ENCODE measurements around the gene ITPKB.
A peak's percentile ranks its signal among the peaks of the same experiment; 100 is the strongest.
"Not testable (repeated sequence)": the region's sequence is repeated elsewhere in the genome, so short reads cannot be mapped to it uniquely, and the experiment has no call there.

Gene ITPKB

DNA sequence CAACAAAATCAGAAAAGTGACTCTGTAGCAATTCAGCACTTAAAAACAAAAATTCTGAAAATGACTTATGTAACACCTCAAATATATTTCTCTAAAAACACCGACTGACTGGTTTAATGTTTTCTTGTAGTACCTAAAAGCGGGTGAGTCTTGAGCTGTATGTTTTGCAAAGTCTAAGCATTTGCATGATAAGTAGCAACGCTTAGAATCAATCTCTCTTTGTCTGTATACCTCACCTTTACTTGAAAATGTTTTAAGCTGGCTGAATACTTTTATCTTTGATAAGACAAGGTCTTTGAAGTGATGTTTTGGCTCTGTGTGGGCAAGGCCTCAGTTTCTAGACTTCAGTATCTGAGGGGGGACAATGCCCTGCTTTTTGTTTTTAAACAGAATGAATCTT is 8.2 kb downstream of the ITPKB start:
- no peak for DNase-seq (ENCODE audit: low read depth)

- no peak for DNase-seq (ENCODE audit: low read depth)
Measured at GRCh38 chr1:226730071-226730470, 9.0 kb downstream of the ITPKB start.

DNA sequence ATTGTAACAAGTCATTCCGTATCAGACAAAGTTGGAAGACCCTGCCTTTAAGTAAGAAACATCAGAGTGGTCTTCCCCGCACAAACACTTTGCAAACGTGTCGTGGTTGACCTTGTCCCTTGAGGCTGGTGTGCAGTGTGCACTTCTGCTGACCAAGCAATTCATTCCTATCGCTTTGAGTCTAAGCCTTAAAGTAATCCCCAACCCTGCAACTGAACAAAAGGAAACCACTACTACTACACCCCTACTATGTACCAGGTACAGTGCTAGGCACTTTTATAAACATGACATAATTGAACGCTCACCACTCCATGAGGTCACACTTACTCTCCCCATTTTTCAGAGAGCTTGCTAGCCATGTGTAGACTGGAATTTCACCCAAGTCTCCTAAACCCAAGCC is 10.6 kb downstream of the ITPKB start:
- DNase-seq (ENCODE audit: low read depth) = no peak

- no peak for DNase-seq (ENCODE audit: low read depth)
Measured at GRCh38 chr1:226725897-226726267, 13.2 kb downstream of the ITPKB start.

DNA sequence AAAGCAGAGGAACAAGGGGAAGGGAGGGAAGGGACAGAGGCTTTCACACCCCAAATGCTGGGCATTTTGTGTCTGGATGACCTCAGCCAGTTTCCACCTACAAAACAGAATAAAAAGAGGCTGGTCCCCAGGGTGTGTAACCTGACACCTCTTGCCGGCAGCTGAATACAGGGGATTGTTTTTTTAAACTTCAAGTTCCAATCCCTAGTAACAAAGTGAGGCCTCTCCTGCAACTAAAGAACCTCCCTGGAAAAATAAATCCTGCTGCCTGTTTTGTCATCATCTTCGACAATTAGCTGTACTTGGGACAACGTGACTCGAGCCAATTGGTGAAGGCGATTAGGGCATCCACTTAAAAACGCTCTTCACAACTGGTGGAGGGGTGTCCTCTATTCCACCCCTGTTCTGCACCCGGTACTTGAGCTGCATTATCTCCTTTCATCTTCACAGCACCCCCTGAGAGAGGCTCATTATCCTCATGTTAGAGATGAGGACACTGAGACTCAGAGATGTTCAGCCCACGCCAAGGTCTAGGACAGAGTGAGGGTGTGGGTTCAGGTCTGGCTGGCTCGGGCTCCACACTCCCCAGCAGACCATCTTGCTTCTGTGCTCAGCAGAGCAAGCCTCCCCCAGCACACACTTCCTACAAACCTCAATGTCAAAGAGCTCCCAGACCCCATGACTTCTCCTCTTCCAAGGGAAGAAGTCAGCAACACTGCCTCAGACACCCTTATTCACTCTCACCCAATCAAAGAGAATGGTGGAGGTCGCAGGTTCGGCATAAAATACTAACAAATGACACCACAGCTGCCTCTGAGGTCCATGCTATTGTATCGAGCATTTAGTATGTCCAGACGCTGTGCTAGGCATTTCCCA is 15.2 kb downstream of the ITPKB start:
- DNase-seq (ENCODE audit: low read depth) = no peak

GRCh38 chr1:226722901-226723656 is 16.0 kb downstream of the ITPKB start:
- DNase-seq (ENCODE audit: low read depth) = no peak

DNA sequence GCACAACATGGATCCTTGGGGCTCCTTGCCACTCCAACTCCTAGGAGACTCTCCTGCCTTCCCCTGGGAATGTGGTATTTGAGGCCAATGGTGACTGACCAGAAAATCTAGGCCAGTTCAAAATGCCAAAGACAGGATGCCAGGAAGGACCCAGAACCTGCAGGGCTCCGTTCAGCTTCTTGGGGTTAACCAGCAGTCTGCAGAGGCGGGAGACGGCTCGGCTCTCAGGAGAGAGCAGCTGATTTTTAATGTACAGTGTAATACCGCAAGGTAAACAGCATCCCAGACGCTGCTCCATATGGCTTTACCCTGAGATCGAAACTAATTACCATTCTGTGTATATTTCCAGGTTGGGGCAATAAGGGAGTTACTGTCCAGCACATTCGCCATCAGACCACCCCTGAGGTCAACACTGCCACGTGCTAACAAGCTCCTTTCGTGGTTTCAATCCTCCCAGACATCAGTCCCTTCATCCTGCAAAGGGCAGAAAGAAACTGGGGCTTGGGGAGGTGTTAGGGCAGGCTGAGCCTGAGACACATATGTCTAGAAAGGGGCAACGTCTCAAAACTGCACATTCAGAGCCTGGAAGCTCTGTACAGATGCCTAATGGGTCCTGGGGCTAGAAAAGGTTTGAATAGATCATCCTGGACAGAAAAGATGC is 16.7 kb downstream of the ITPKB start:
- DNase-seq (ENCODE audit: low read depth) = no peak

- not testable (repeated sequence) for DNase-seq (ENCODE audit: low read depth)
Measured at GRCh38 chr1:226720574-226720973, 18.5 kb downstream of the ITPKB start.

- no peak for DNase-seq (ENCODE audit: low read depth)
Measured at GRCh38 chr1:226719596-226720387, 19.3 kb downstream of the ITPKB start.

- no peak for DNase-seq (ENCODE audit: low read depth)
Measured at GRCh38 chr1:226717256-226717909, 21.7 kb downstream of the ITPKB start.

DNA sequence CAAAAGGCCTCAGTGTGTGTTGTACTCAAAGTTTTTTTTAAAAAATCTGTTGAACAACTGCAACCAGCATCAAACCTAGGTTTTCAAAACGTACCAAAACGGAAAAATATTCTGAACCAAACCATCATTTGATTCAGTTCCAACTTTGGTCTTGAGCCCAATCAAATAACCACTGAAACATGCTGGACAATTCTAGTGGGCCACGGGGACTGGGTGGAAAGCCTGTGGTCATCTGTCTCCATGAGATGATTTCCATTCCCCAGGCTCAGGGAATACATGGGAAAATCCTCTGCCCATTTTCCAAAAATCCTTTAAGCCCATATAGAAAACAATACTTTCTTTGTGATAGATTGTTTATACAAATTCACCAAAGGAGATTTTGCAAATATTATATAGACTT is 22.5 kb downstream of the ITPKB start:
- no peak for DNase-seq (ENCODE audit: low read depth)

DNA sequence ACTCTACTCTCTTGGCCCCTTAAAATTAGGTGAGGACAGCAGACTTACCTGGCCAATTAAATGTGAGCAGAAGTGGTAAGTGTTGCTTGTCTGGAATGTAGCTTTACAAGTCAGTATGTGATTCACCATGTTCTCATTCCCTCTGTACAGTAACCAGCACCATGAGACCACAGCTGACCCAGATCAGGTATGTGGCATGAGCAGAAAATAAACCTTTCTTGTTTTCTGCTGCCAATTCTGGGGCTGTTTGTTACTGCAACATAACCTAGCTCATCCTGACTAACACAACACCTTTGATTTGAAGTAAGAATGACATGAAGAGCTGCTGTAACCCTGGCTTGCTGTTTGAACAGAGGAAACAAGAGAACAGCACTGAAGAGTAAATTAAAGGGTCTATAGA is 24.9 kb downstream of the ITPKB start:
- no peak for DNase-seq (ENCODE audit: low read depth)

DNA sequence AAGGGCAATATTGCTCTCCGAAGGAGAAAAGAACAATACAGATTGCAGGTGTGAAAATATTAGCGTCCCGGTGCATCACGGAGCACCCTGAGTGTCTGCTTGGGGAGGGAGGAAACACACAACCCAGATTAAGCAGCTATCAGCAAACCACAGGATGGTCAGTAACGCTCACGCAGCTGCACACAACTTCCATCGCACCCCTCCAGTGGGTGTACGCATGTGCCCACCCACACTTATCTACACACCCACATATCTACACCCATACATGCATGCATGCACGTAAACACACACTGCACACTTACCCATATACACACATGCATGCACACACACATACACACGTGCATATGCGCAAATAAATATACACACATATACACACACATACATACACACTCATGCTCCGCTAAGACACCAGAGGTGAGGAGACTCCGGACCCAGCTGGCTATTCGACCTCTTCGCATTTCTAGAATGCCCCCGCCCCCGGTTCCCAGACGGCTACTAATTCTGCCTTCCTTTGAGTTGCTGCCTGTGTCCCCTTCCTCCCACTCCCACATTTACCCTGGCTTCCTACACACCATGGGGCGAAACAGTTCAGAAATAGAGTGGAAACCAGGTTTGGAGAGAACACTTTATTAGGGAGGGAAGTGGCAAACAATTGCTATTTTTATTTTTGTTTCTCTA is 26.2 kb downstream of the ITPKB start:
- DNase-seq (ENCODE audit: low read depth) = no peak

- DNase-seq (ENCODE audit: low read depth) = peak; percentile 46
Measured at GRCh38 chr1:226711976-226712741, 26.9 kb downstream of the ITPKB start.

DNA sequence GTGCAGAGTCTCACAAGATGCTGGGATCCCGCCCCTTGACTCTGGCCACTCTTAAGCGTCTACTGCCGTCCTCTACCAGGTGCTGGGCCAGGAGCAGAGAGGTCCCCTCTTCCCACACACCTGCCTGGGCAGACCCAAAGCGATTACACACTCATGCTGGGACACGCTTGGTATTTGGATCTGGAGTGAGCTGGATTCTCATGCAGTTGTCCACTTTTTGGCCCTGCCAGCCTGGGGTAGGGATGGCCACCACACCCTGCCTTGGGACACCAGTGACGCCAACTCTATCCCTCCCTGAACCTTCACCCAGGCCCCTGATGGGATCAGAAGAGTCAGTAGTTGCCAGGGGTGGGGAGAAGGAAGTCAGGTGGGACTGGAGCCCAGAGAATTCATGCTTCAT is 28.6 kb downstream of the ITPKB start:
- no peak for DNase-seq (ENCODE audit: low read depth)

- no peak for DNase-seq (ENCODE audit: low read depth)
Measured at GRCh38 chr1:226709953-226710352, 29.1 kb downstream of the ITPKB start.

DNA sequence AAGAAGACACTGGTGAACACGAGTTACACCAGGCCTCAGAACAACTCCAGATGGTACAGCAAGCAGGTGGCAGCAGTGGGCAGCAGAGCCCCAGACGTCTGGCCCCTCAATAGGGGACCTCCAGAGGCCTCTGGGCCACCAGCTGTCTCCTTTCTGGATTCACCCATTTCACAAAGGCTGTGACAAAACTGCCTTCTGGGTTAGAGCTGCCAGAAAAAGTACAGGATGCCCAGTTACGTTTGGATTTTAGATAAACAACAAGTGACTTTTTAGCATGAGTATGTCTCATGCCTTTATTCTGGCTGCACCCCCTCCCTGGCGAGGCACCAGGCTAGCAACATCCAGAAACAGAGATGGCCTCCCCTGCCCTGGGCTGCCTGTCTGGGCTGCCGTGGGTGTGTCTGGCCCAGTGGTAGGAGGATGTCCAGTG is 30.1 kb downstream of the ITPKB start:
- no peak for DNase-seq (ENCODE audit: low read depth)

- no peak for DNase-seq (ENCODE audit: low read depth)
Measured at GRCh38 chr1:226708342-226708780, 30.7 kb downstream of the ITPKB start.

- DNase-seq (ENCODE audit: low read depth) = no peak
Measured at GRCh38 chr1:226706684-226707083, 32.4 kb downstream of the ITPKB start.

Data from T-helper 22 cell (primary cell).